ENCODE data around the gene SLC25A43.
A peak's percentile ranks its signal among the peaks of the same experiment; 100 is the strongest.

The SLC25A43 gene

GRCh38 chrX:119393144-119393543 lies 6.0 kb upstream of the SLC25A43 start:
- no peaks in the 10 kb centered on the region for H3K79me2 ChIP-seq (ENCODE audit: control insufficient read depth, insufficient read depth, low read length, poor library complexity)
- DNase-seq, result no peak
- H4K12ac ChIP-seq (ENCODE audit: low read depth, low read length), result no peak overlapping the region
- no peak overlapping the region for H3K27ac ChIP-seq (ENCODE audit: low read depth, low read length)
- H3K4me2 ChIP-seq (ENCODE audit: low read length), result no peak overlapping the region
- H2AFZ ChIP-seq (ENCODE audit: insufficient read depth, low read length, poor library complexity), result no peak overlapping the region
- H3K4ac ChIP-seq (ENCODE audit: low read depth, low read length), result no peak overlapping the region
- H3K23ac ChIP-seq (ENCODE audit: low read length), result no peak overlapping the region
- no peak overlapping the region for H2BK5ac ChIP-seq (ENCODE audit: low read depth, low read length, poor library complexity)
- H3K27me3 ChIP-seq (ENCODE audit: insufficient read depth, low read length), result no peaks in the 10 kb centered on the region
- H2BK120ac ChIP-seq (ENCODE audit: insufficient read depth, low read length, poor library complexity), result no peak overlapping the region
- H3K18ac ChIP-seq (ENCODE audit: low read length), result no peak overlapping the region
- no peaks in the 10 kb centered on the region for H3K4me1 ChIP-seq (ENCODE audit: control insufficient read depth in 1 of 2, insufficient read depth in 2 of 2, low read length in 2 of 2)
- no peak overlapping the region for H2BK12ac ChIP-seq (ENCODE audit: low read length)
- no CpG with 5 or more reads among the region's 2 CpGs for WGBS (ENCODE audit: extremely low coverage, insufficient coverage, insufficient read length)
- H4K91ac ChIP-seq (ENCODE audit: low read depth, low read length), result no peak overlapping the region
- H3K4me3 ChIP-seq (ENCODE audit: low read depth, low read length), result no peak overlapping the region
- no peaks in the 10 kb centered on the region for H3K9me3 ChIP-seq (ENCODE audit: insufficient read depth, low read depth, low read length)
- H2AK5ac ChIP-seq (ENCODE audit: low read length), result no peak overlapping the region
- no peaks in the 10 kb centered on the region for H3K79me1 ChIP-seq (ENCODE audit: low read length)
- no peak overlapping the region for H3K9ac ChIP-seq (ENCODE audit: low read length)
- no peak overlapping the region for H4K8ac ChIP-seq (ENCODE audit: low read depth, low read length)
- H3K14ac ChIP-seq (ENCODE audit: low read length), result no peak overlapping the region
- H3K36me3 ChIP-seq (ENCODE audit: control insufficient read depth in 1 of 2, insufficient read depth in 2 of 2, low read length in 2 of 2), result no peaks in the 10 kb centered on the region

GRCh38 chrX:119398587-119398973 lies 556 bp upstream of the SLC25A43 start:
- no peak overlapping the region for H2AK5ac ChIP-seq (ENCODE audit: low read length)
- no CpG with 5 or more reads among the region's 3 CpGs for WGBS (ENCODE audit: extremely low coverage, insufficient coverage, insufficient read length)
- peaks cover 2 to 6% of the 10 kb centered on the region in 2 experiments for H3K4me1 ChIP-seq (ENCODE audit: control insufficient read depth in 1 of 2, insufficient read depth in 2 of 2, low read length in 2 of 2)
- peak overlapping the region; percentile 81 for H3K4me2 ChIP-seq (ENCODE audit: low read length)
- peaks cover 3% of the 10 kb centered on the region for H3K79me2 ChIP-seq (ENCODE audit: control insufficient read depth, insufficient read depth, low read length, poor library complexity)
- no peaks in the 10 kb centered on the region for H3K36me3 ChIP-seq (ENCODE audit: control insufficient read depth in 1 of 2, insufficient read depth in 2 of 2, low read length in 2 of 2)
- no peaks in the 10 kb centered on the region for H3K27me3 ChIP-seq (ENCODE audit: insufficient read depth, low read length)
- H3K14ac ChIP-seq (ENCODE audit: low read length), result no peak overlapping the region
- H2AFZ ChIP-seq (ENCODE audit: insufficient read depth, low read length, poor library complexity), result peak overlapping the region; percentile 96
- peaks cover 3% of the 10 kb centered on the region for H3K79me1 ChIP-seq (ENCODE audit: low read length)
- no peak overlapping the region for H2BK12ac ChIP-seq (ENCODE audit: low read length)
- no peak overlapping the region for H3K23ac ChIP-seq (ENCODE audit: low read length)
- no peak overlapping the region for H3K18ac ChIP-seq (ENCODE audit: low read length)
- no peak overlapping the region for H3K27ac ChIP-seq (ENCODE audit: low read depth, low read length)
- H4K12ac ChIP-seq (ENCODE audit: low read depth, low read length), result no peak overlapping the region
- no peak overlapping the region for H3K4ac ChIP-seq (ENCODE audit: low read depth, low read length)
- H2BK120ac ChIP-seq (ENCODE audit: insufficient read depth, low read length, poor library complexity), result no peak overlapping the region
- H4K8ac ChIP-seq (ENCODE audit: low read depth, low read length), result no peak overlapping the region
- H2BK5ac ChIP-seq (ENCODE audit: low read depth, low read length, poor library complexity), result no peak overlapping the region
- no peaks in the 10 kb centered on the region for H3K9me3 ChIP-seq (ENCODE audit: insufficient read depth, low read depth, low read length)
- H3K9ac ChIP-seq (ENCODE audit: low read length), result no peak overlapping the region
- DNase-seq, result no peak
- H4K91ac ChIP-seq (ENCODE audit: low read depth, low read length), result no peak overlapping the region
- H3K4me3 ChIP-seq (ENCODE audit: low read depth, low read length), result no peak overlapping the region

- Histone ChIP-seq H4K8ac (ENCODE audit: low read depth, low read length) (peak overlapping the region; percentile 94), H3K27ac (ENCODE audit: low read depth, low read length) (no peak overlapping the region), H2BK120ac (ENCODE audit: insufficient read depth, low read length, poor library complexity) (no peak overlapping the region), H3K79me1 (ENCODE audit: low read length) (peaks cover 3% of the 10 kb centered on the region), H3K9me3 (ENCODE audit: insufficient read depth, low read depth, low read length) (no peaks in the 10 kb centered on the region), H4K91ac (ENCODE audit: low read depth, low read length) (peak overlapping the region; percentile 89), H3K23ac (ENCODE audit: low read length) (no peak overlapping the region), H3K36me3 (ENCODE audit: control insufficient read depth in 1 of 2, insufficient read depth in 2 of 2, low read length in 2 of 2) (no peaks in the 10 kb centered on the region), H4K12ac (ENCODE audit: low read depth, low read length) (no peak overlapping the region), H3K4me2 (ENCODE audit: low read length) (peak overlapping the region; percentile 81), H2BK12ac (ENCODE audit: low read length) (no peak overlapping the region), H3K4me3 (ENCODE audit: low read depth, low read length) (peak overlapping the region; percentile 81), H3K14ac (ENCODE audit: low read length) (no peak overlapping the region), H3K79me2 (ENCODE audit: control insufficient read depth, insufficient read depth, low read length, poor library complexity) (peaks cover 3% of the 10 kb centered on the region), H3K4ac (ENCODE audit: low read depth, low read length) (no peak overlapping the region), H2AK5ac (ENCODE audit: low read length) (no peak overlapping the region), H2AFZ (ENCODE audit: insufficient read depth, low read length, poor library complexity) (no peak overlapping the region), H3K27me3 (ENCODE audit: insufficient read depth, low read length) (no peaks in the 10 kb centered on the region), H3K9ac (ENCODE audit: low read length) (no peak overlapping the region), H2BK5ac (ENCODE audit: low read depth, low read length, poor library complexity) (no peak overlapping the region), H3K4me1 (ENCODE audit: control insufficient read depth in 1 of 2, insufficient read depth in 2 of 2, low read length in 2 of 2) (peaks cover 2 to 6% of the 10 kb centered on the region in 2 experiments), H3K18ac (ENCODE audit: low read length) (no peak overlapping the region)
- DNase-seq, result no peak
- WGBS (ENCODE audit: extremely low coverage, insufficient coverage, insufficient read length), result no CpG with 5 or more reads among the region's 12 CpGs
Observed at GRCh38 chrX:119399772-119400101, 601 bp downstream of the SLC25A43 start.

DNA sequence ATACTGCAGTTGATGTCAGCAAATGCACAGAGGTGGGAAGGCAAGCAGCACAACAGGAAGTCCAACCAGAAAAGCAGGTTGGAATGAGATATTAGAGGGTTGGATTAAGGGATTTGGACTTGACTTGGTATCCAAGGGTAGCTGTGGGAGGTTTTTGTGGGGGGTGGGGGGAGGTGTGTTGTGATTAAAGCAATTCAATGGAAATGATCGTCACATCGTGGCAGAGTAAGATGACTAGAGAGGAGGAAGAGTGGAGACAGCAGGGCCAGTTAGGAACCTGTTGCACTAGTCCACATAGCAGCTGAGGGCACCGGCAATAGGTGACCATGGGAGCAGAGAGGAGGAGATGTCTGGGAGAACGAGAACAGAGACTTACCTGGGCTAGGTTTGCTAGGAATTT lies 2.4 kb downstream of the SLC25A43 start:
- no peak overlapping the region for H3K4me3 ChIP-seq (ENCODE audit: low read depth, low read length)
- no peak overlapping the region for H2AFZ ChIP-seq (ENCODE audit: insufficient read depth, low read length, poor library complexity)
- no peak overlapping the region for H3K4ac ChIP-seq (ENCODE audit: low read depth, low read length)
- H3K23ac ChIP-seq (ENCODE audit: low read length), result no peak overlapping the region
- peaks cover 3% of the 10 kb centered on the region for H3K79me1 ChIP-seq (ENCODE audit: low read length)
- H3K9ac ChIP-seq (ENCODE audit: low read length), result no peak overlapping the region
- H3K14ac ChIP-seq (ENCODE audit: low read length), result no peak overlapping the region
- H4K12ac ChIP-seq (ENCODE audit: low read depth, low read length), result no peak overlapping the region
- H2BK5ac ChIP-seq (ENCODE audit: low read depth, low read length, poor library complexity), result no peak overlapping the region
- no peak overlapping the region for H2BK12ac ChIP-seq (ENCODE audit: low read length)
- H3K18ac ChIP-seq (ENCODE audit: low read length), result no peak overlapping the region
- no peak overlapping the region for H2BK120ac ChIP-seq (ENCODE audit: insufficient read depth, low read length, poor library complexity)
- WGBS (ENCODE audit: extremely low coverage, insufficient coverage, insufficient read length), result no CpG with 5 or more reads among the region's 4 CpGs
- peaks cover 3% of the 10 kb centered on the region for H3K79me2 ChIP-seq (ENCODE audit: control insufficient read depth, insufficient read depth, low read length, poor library complexity)
- no peak overlapping the region for H2AK5ac ChIP-seq (ENCODE audit: low read length)
- H3K4me2 ChIP-seq (ENCODE audit: low read length), result no peak overlapping the region
- H3K36me3 ChIP-seq (ENCODE audit: control insufficient read depth in 1 of 2, insufficient read depth in 2 of 2, low read length in 2 of 2), result no peaks in the 10 kb centered on the region
- peak in 1 of 2 donors; percentile 39 for DNase-seq
- no peak overlapping the region for H3K27ac ChIP-seq (ENCODE audit: low read depth, low read length)
- H3K27me3 ChIP-seq (ENCODE audit: insufficient read depth, low read length), result no peaks in the 10 kb centered on the region
- no peaks in the 10 kb centered on the region for H3K9me3 ChIP-seq (ENCODE audit: insufficient read depth, low read depth, low read length)
- no peak overlapping the region for H4K91ac ChIP-seq (ENCODE audit: low read depth, low read length)
- H3K4me1 ChIP-seq (ENCODE audit: control insufficient read depth in 1 of 2, insufficient read depth in 2 of 2, low read length in 2 of 2), result peaks cover 2 to 6% of the 10 kb centered on the region in 2 experiments
- no peak overlapping the region for H4K8ac ChIP-seq (ENCODE audit: low read depth, low read length)
